Hindlimb muscle (tissue), 1 donor: ENCODE data around the gene CIAO3. TPM values are rescaled to one million over a fixed set of nuclear protein-coding genes. Genes with fewer than 3 reads are reported as not detected.
"Not testable (repeated sequence)": the region's sequence is repeated elsewhere in the genome, so short reads cannot be mapped to it uniquely, and the experiment has no call there.

Experiments
- DNase-seq: peaks from one replicate; pipeline ENCODE4 v3.0.0-alpha.2; 2013
- polyA plus RNA-seq: library from polyadenylated mRNA; unstranded; fragments of 120-200 nt; gene quantifications from one replicate; pipeline ENCODE4 v1.2.1, GENCODE V29; 2013; ENCODE audit not compliant: insufficient read length

CIAO3 gene
- polyA plus RNA-seq, 1 donor: 17.1 TPM

- no peak for DNase-seq
Measured at GRCh38 chr16:722835-723633, 17.8 kb downstream of the CIAO3 start.

DNA sequence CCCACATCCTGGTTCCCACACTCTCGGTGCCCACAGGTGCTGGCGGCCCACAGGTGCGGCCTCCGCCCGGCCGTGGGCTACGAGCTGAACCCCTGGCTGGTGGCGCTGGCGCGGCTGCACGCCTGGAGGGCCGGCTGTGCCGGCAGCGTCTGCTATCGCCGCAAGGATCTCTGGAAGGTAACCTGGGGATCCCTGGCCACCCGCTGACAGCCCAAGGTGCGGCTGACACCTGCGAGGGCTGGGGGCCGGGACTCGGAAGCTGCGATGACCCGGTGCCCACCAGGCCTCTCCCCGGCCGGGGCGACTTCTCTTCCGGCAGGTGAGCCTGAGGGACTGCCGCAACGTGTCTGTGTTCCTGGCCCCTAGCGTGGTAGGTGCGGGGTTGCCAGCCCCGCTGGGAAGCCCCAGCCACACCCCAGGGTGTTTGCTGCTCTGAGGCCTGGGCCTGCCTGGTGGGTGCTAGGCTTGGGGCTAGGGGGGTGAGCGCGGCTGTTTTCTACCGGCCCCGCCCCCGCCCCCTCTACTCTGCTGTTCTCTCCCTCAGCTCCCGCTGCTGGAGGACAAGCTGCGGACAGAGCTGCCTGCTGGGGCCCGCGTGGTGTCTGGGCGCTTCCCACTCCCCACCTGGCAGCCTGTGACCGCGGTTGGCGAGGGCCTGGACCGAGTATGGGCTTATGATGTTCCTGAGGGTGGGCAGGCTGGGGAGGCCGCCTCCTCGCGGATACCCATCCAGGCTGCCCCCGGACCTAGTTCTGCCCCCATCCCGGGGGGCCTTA lies 18.8 kb downstream of the CIAO3 start:
- DNase-seq: no peak

- DNase-seq: peak; percentile 81
Measured at GRCh38 chr16:720990-721764, 19.6 kb downstream of the CIAO3 start, which contains the start of gene ANTKMT. ANTKMT (plus strand) TSS chr16:721146; CDS start chr16:721275, 129 bp downstream.

- peak; percentile 74 for DNase-seq
Measured at GRCh38 chr16:720447-720989, 20.3 kb downstream of the CIAO3 start.

GRCh38 chr16:719815-720446 lies 20.9 kb downstream of the CIAO3 start:
- no peak for DNase-seq

DNA sequence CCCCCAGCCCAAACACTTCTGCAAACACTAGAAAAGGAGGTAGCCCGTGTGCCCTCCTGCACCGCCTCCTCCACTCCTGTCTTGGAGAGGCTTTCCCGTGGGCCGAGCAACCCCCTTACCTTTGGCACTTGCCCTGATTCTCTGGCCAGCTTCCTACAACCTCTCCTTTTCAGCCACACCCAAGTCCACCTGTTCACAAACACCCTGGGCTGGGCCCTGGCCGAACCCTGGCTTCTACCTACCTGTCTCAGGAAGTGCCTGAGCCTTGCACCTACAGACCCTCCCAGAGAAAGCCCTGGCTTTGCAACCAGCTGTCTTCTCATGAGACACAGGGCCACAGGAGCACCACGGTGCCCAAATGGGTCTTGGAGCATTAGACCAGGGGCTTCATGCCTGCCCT lies 21.9 kb downstream of the CIAO3 start:
- no peak for DNase-seq

GRCh38 chr16:718389-718788 lies 22.4 kb downstream of the CIAO3 start:
- no peak for DNase-seq

DNA sequence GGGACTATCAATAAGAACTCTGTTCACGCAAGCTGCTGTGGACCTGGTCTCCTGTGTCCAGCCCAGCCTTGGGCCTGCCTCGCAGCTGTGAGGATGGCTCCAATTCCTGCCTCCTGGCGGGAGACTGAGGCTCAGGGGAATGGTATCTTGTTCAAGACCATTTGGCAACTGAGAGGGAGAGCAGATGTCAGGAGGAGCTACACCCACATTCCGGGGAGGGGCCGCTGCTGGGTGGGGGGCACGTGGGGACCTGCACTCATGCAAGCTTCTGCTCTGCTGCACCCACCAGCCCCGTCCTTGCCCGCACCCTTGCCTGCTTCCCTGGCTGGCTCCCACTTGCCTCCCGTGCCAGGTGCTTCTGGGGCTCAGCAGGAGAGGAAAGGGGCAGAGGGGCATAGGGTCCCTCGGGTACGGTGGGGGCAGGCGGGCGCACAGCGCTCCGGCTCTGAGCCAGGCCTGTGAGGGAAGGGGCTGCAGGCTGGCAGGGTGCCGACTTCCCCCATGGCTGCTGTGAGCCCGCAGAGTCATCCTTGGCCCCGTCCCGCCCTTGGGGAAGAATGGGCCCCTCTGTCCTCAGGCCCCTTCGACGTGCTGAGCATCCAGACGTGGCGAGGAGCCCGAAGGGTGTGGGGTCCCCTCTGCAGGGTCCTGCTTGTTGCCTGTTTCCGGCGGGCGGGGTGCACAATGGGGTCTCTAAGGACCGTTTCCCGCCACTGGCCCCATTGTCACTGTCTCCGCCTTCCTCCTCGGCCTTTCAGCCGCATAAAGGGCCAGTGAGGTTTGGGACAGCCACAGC lies 23.1 kb downstream of the CIAO3 start:
- no peak for DNase-seq

GRCh38 chr16:716768-717325 lies 23.9 kb downstream of the CIAO3 start:
- no peak for DNase-seq

DNA sequence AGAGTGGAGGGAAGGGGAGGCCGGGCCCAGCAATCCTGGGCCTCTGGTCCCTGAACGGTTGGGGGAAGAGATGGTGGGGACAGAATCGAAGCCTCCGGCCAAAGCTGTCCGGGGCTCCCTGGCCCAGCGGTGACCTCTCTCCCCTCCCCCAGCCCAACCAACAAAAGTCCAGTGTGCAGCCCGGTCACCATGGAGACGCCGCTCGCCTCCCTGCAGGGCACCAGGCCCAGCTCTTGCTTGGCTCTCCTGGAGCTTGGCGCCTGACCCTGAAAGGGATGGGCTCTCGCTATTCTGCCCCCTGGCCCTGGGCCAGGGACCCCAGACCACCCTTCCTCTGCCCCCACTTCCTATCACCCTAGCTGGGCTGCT lies 24.6 kb downstream of the CIAO3 start:
- no peak for DNase-seq

DNA sequence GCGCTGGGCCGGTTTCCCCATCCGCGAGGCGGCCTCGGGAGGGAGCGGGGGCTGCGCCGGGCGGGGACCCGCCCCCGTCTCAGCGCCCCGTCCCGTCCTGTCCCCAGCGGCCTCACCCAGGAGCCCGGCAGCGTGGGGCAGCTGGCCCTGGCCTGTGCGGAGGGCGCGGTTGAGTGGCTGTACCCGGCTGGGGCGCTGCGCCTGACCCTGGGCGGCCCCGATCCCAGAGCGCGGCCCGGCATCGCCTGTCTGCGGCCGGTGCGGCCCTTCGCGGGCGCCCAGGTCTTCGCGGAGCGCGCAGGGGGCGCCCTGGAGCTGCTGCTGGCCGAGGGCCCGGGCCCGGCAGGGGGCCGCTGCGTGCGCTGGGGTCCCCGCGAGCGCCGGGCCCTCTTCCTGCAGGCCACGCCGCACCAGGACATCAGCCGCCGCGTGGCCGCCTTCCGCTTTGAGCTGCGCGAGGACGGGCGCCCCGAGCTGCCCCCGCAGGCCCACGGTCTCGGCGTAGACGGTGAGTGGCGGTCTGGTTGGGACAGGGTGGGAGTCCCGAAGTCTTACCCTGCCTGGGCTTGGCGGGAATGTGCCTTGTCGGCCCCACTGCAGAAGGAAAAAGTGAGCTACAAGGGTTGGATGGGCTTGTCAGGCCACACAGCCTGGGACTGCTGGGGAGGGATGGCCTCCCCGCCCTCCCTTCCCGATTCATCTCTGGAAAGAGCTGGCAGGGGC lies 25.2 kb downstream of the CIAO3 start:
- no peak for DNase-seq

- DNase-seq: peak; percentile 94
Measured at GRCh38 chr16:714558-715476, 26.0 kb downstream of the CIAO3 start, which contains the start of gene METRN. METRN (plus strand) TSS chr16:715118; CDS start chr16:715290, 172 bp downstream.

GRCh38 chr16:714079-714478 lies 26.7 kb downstream of the CIAO3 start:
- DNase-seq: no peak

DNA sequence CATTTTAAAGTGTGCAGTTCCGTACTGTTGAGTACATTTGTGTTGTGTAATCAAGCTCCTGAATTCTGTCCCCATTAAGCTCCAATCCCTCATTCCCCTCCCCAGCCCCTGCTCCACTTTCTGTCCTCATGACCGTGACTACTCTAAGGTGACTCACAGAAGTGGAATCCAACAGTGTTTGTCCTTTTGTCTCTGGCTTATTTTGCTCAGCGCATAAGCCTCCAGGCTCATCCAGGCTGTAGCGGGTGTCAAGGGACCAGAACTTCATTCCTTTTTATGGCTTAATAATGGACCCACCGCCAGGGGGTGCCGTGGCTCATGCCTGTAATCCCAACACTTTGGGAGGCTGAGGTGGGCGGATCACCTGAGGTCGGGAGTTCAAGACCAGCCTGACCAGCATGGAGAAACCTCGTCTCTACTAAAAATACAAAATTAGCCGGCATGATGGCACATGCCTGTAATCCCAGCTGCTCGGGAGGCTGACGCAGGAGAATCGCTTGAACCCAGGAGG lies 28.0 kb downstream of the CIAO3 start:
- not testable (repeated sequence) for DNase-seq

GRCh38 chr16:711548-712320 lies 29.1 kb downstream of the CIAO3 start:
- DNase-seq: peak; percentile 79

- no peak for DNase-seq
Measured at GRCh38 chr16:711084-711483, 29.7 kb downstream of the CIAO3 start.

GRCh38 chr16:710500-711075 lies 30.2 kb downstream of the CIAO3 start:
- no peak for DNase-seq
